Measurements from ENCODE around the gene MAP3K6. TPM values are rescaled to one million over a fixed set of nuclear protein-coding genes. Genes with fewer than 3 reads are reported as not detected.

Gene MAP3K6
- total RNA-seq, 1 experiment from 2014 or later, result 7.7 TPM

GRCh38 chr1:27346357-27346756, 20.4 kb downstream of the MAP3K6 start:
- no peak overlapping the region for H3K4me2 ChIP-seq (ENCODE audit: insufficient read depth, insufficient read length, low read length)
- no peaks in the 10 kb centered on the region; the same call in 1 of the 2 replicates for H3K79me2 ChIP-seq (ENCODE audit: insufficient read depth, low read length)
- no peak overlapping the region for H2BK15ac ChIP-seq (ENCODE audit: low read depth, low read length)
- H3K27me3 ChIP-seq (ENCODE audit: insufficient read depth, low read length), result no peaks in the 10 kb centered on the region
- H3K14ac ChIP-seq (ENCODE audit: insufficient read depth, low read length), result no peak overlapping the region
- peaks cover 4% of the 10 kb centered on the region for H4K20me1 ChIP-seq (ENCODE audit: control insufficient read depth, insufficient read depth, insufficient read length)
- H3K23ac ChIP-seq (ENCODE audit: insufficient read length, low read depth, low read length), result no peak overlapping the region
- peak overlapping the region in 1 of 3 experiments; percentile 1; a peak in 1 of 7 replicates for H3K27ac Mint-ChIP-seq
- H3K79me1 ChIP-seq (ENCODE audit: insufficient read depth, low read depth, low read length, poor library complexity, severe bottlenecking), result no peaks in the 10 kb centered on the region
- H2BK12ac ChIP-seq (ENCODE audit: insufficient read length, low read depth, low read length), result no peak overlapping the region
- no peak overlapping the region for H2BK120ac ChIP-seq (ENCODE audit: low read depth, low read length, poor library complexity, severe bottlenecking)
- H3K23me2 ChIP-seq (ENCODE audit: insufficient read length, low read depth, low read length, poor library complexity, severe bottlenecking), result peaks cover 19% of the 10 kb centered on the region
- H3K4ac ChIP-seq (ENCODE audit: low read depth, low read length), result no peak overlapping the region
- no peak for TF ChIP-seq CTCF (conservative IDR thresholded peaks at IDR 0.05)
- peaks cover 16% of the 10 kb centered on the region for H3K27me3 Mint-ChIP-seq (ENCODE audit: low read depth)
- no peak overlapping the region for H2AFZ ChIP-seq (ENCODE audit: low read length)
- no peak overlapping the region for H4K5ac ChIP-seq (ENCODE audit: insufficient read length, low read depth, low read length)
- peaks cover 5 to 18% (median 12%) of the 10 kb centered on the region in 3 experiments; a peak in 5 of 7 replicates for H3K36me3 Mint-ChIP-seq (ENCODE audit: insufficient read depth in 1 of 3, low read depth in 3 of 3)
- WGBS (ENCODE audit: extremely low coverage, insufficient read length, low lambda C conversion rate), result no CpG with 5 or more reads among the region's 8 CpGs
- no peak overlapping the region for H4K91ac ChIP-seq (ENCODE audit: insufficient read length, low read depth, low read length)
- no peak overlapping the region for H3K9ac ChIP-seq (ENCODE audit: extremely low read depth, insufficient read length, low read length)
- no peak overlapping the region for H3K27ac ChIP-seq (ENCODE audit: insufficient read length, low read depth, low read length)
- no peaks in the 10 kb centered on the region for H3K9me3 Mint-ChIP-seq
- no peak overlapping the region for H4K8ac ChIP-seq (replicated peaks; ENCODE audit: insufficient read length, low read depth, low read length)
- no peaks in the 10 kb centered on the region; the same call in 1 of the 2 replicates for H3K4me1 ChIP-seq (ENCODE audit: insufficient read depth, low read length)
- no peak overlapping the region for H3K56ac ChIP-seq (ENCODE audit: insufficient read length, low read depth, low read length)
- H2BK20ac ChIP-seq (ENCODE audit: low read depth, low read length, poor library complexity, severe bottlenecking), result no peak overlapping the region
- H2BK5ac ChIP-seq (ENCODE audit: insufficient read length, low read length), result no peak overlapping the region
- H3K9me3 ChIP-seq (ENCODE audit: control insufficient read depth, low read depth, low read length), result no peaks in the 10 kb centered on the region
- H3K4me3 Mint-ChIP-seq, result no peak overlapping the region
- peaks cover 30 to 32% of the 10 kb centered on the region in 2 experiments for H3K4me1 Mint-ChIP-seq
- no peak overlapping the region for H3T11ph ChIP-seq (ENCODE audit: low read length)
- no peak overlapping the region for H2AK5ac ChIP-seq (ENCODE audit: insufficient read length, low read length)
- no peak overlapping the region for H3K18ac ChIP-seq (ENCODE audit: insufficient read length, low read depth, low read length)
- no peak for DNase-seq

Measured in H9 (cell line).